NCI-H1092 (cell line): ENCODE data around the gene PRDM11.
A peak's percentile ranks its signal among the peaks of the same experiment; 100 is the strongest.

Experiments used
- DNase-seq: peaks from one replicate; lab custom pipeline; 2025; lab: John Stamatoyannopoulos, UW

The PRDM11 gene

DNA sequence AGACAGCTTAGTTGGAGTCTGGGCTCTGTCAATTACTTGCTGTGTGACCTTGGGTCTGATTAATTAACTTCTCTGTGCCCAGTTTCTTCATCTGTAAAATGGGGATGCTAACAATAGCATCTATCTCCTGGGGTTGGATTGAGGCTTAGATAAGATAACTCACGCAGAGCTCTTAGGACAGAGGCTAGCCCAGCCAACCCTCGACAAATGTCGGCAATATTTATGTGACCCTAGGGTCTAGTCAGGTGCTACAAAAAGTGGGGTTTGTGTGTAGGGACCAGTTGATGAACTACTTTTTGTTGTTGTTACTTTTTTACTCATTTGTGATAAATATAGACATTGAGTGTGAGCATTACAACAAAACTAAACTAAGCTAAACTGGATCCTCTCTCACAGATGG, 117.3 kb downstream of the PRDM11 start:
- DNase-seq = no peak

DNA sequence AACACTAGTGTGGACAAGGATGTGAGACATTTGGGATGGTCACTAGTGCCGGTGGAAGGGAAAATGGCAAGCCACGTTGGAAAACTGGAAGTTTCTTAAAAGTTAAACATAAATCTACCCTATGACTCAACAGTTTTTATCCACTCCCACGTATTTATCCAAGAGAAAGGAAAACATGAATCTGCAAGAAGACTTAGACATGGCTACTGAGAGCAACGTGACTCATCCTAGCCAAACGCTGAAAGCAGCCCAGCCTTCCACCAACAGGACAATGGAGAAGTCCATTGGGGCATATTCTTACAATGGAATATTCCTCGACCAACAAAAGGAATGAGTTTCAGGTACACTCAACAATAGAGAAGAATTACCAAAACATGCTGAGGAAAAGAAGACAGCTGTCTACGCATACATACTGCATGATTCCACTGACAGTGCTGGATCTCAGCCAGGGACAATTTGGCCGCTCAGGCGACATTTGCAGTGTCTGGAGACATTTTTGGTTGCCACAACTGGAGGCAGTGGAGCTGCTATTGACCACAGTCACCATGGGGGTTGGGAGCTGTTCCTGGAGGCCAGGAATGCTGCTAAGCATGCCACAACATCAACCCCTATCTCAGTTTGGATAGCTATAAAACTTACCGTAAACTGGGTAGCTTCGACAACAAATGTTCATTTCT, 118.5 kb downstream of the PRDM11 start:
- no peak for DNase-seq

- DNase-seq = no peak
Measured at GRCh38 chr11:45265969-45266675, 119.7 kb downstream of the PRDM11 start.

GRCh38 chr11:45266676-45267020, 120.2 kb downstream of the PRDM11 start:
- DNase-seq = no peak

DNA sequence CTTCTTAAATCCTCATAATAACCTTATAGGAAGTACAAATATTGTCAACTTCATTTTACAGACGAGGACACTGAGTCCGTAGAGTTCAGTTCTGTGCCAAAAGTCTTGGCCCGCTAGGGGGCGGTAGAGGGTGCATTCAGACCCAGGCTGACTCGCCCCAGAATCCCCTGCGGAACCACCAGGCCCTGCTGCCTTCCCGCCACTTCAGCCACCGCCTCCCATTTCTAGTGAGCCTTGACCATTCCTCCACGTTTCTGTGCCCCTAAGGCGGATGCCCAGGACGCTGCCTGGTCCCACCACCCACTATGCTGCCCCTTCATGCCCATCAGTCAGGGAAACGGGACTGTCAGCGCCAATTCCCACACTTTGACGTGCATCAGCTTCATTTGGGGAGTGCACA, 120.6 kb downstream of the PRDM11 start:
- DNase-seq = no peak

DNA sequence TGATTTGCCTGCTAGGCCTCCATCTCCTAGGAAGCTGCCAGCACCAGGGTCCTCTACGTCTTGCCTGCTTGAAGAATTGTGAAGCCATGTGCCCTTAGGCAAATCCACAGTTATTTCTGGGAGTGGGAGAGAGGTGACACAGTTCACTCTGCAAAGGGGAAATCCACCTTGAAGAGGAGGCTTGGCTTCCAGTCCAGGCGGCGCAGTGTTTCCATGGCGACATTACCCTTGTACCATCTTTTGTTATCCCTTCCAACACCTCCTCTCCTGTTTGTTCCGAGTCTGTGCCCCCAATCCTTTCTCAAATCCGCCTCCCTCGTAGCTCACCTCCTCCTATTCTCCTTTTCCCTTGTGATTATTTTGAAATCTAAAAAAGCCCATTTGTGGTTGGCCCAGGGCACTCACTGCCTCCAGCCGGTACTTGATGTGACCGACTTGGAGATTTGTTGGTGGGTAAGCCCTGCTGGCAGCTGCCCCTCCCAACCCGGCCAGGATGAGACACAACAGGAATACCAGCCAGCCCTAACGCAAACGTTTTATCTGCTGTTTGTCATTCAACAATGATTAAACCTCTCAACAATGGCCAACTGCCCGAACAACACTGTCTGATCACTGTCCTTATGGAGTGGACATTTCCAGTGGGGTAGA, 121.3 kb downstream of the PRDM11 start:
- peak; percentile 40 for DNase-seq

DNA sequence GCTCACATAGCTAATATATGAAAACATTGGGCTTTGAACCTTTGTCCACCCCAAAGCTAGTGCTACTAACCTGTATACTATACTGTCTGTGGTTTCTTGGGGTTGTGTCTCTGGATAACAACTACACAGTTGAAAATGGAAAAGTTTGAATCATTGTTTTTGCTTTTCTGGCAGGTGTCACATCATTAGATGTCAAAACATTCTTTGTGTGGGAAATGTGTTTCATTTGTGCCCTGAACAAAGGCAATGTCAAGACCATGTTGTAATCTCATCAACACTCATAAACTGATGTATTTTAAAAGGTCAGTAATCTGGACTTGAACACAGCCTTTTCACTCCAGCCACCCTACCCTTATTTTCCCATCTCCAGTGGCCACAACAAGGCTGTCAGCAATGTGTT, 123.2 kb downstream of the PRDM11 start:
- DNase-seq = no peak

DNA sequence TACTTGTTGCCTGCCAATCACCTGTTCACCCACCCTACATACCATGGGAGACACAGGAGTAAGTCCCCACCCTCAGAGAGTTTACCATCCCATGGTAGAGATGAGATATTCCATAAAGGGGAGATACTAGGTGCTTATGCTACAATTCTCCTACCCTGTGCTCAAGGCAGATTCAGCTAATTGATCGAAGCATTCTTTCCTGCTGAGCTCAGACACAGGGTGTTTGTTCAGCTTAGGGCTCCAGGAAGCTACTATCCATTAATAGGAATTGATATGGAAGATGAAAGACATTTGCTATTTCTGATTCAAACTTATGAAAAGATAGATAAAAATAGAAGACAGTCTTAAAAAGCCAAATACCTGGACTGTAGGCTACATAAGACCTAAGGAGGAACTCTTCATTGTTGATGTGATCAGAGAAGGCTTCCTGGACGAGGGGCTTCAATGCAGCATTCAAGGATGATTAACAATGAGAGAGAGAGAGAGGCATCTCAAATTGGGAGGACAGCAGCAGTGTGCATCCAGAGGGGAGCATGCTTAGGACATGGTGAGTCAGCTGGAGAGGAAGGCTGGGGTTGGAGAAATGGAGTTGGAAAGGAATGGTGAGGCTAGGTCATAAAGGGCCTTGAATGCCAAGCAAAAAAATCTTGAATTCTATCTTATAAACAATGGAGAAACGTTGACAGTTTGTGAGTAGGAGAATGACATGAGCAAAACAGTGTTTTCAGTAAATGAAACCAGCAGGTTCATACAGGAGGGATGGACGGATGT, 124.7 kb downstream of the PRDM11 start:
- no peak for DNase-seq

DNA sequence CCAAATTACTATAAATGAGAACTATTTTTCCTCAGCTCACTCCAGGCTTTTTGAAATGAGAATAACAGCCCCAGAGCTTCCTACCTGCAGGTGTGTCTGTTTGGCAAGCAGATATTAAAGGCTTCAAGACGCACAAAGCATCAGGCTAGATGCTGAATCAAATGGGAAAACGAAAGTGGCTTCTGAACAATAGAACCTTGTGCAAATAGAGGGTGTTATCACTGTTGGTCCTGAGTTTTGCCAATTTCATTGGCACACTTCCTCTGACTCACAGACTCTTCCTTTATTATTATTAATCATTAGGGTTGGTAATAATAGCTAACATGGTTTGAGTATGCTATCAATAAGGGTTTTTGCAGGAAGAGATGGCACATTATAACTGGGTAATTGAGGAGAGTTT, 126.3 kb downstream of the PRDM11 start:
- no peak for DNase-seq

GRCh38 chr11:45273509-45273908, 127.1 kb downstream of the PRDM11 start:
- DNase-seq = no peak

DNA sequence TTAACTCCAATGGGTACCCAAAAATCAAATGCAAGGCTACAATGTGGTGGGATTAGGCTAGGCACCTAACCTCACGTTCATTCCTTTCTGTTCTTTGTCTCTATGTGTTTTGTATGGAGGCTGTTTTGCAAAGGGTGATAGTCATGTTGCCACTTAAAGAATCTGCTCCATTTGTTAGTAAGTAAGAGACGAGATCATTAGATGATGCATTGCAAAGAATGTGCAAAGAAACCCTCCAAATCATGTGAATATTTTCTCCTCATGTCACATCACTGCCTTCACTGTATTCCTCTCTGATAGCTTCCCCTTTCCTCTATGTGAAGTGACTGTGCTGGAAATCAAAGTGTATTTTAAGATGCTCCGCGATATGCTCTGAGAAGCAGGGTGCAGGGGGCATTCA, 127.8 kb downstream of the PRDM11 start:
- DNase-seq = no peak

DNA sequence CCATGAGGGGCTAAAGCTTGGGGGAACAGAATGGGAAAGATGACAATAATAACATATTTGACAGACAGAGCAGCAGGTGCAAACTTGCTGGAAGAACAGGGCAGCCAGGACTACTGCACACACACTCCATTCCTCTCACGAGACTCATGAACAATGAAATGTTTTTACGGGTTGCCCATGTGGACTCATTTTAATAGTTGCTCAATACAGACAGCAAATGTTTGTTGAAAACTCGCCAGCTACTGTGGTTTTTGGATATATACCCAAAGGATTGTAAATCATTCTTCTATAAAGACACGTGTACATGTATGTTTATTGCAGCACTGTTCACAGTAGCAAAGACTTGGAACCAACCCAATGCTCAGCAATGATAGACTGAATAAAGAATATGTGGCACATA, 129.4 kb downstream of the PRDM11 start:
- DNase-seq = peak; percentile 46

DNA sequence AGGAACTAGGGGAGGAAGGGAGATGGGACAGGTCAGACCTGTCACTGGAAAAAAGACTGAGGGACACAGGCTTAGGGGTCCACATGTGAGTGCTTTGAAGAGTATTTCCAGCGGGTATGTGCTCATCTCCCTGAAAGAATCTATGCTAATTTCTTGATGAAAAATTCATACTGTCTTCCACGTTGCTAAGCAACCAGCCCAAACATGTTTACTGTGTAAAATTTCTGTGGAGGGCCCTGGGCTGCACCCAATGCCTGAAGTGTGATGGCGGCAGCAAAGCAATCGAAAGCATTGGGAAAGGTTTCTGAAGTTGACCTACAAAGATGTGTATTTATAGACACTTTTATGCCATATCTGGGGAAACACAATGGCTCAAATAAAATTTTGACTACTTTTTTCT, 132.3 kb downstream of the PRDM11 start:
- DNase-seq = no peak

DNA sequence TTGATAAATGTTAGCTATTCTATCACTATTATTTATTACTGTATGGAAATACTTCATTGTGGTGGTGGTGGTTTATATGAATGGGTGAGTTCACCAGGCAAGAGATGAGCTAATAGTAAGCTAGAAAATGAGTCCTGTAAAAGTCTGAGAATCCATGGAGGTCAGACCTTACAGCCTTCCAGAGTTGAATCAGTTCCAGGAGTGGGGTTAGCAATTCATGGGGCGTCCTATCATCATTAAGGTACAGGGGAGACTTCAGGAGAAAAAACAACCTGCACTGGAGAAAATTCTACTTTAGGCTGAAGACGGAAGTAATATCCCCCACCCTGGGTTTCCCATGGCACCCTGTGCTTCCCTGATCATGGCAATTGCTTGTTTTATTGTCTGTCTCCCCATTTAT, 133.2 kb downstream of the PRDM11 start:
- DNase-seq = no peak

DNA sequence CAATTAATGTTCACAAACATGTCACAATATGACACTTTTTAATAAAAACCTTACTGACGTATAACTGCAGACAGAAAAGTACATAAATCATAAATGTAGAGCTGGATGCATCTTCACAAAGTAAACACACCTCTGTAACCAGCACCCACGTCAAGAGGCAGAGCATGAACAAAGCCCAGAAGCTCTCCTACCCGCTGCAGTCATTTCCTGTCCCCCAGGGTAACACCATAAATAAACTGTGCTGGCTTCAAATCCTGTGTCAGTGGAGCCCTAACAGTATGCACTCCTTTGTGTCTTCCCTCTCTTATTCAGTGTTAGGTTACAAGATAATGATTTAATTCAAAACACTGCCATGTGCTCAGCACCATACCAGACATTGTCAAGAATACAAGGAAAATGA, 134.0 kb downstream of the PRDM11 start:
- DNase-seq = peak; percentile 93

- DNase-seq = no peak
Measured at GRCh38 chr11:45282081-45282480, 135.6 kb downstream of the PRDM11 start.
